Activated naive CD8-positive, alpha-beta T cell treated with anti-CD3 and anti-CD28 coated beads for 36 hours (primary cell): ENCODE measurements around the gene ANKRD28. TPM values are rescaled to one million over a fixed set of nuclear protein-coding genes. Genes with fewer than 3 reads are reported as not detected.

Experiments
- DNase-seq: peaks from one replicate; pipeline ENCODE4 v3.0.0; 2021
- H3K27ac Mint-ChIP-seq: one replicate; pipeline ENCODE4 v1.8.0; 2022; ENCODE audit warnings: mild to moderate bottlenecking, moderate library complexity, mixed read lengths
- H3K27me3 Mint-ChIP-seq: one replicate; pipeline ENCODE4 v1.8.0; 2022; ENCODE audit warnings: mild to moderate bottlenecking, mixed read lengths
- H3K36me3 Mint-ChIP-seq: one replicate; pipeline ENCODE4 v1.8.0; 2021; ENCODE audit warnings: mild to moderate bottlenecking, mixed read lengths
- H3K4me1 Mint-ChIP-seq: one replicate; pipeline ENCODE4 v1.8.0; 2021; ENCODE audit warnings: mixed read lengths
- H3K4me3 Mint-ChIP-seq: one replicate; pipeline ENCODE4 v1.8.0; 2022; ENCODE audit warnings: mild to moderate bottlenecking, moderate library complexity, mixed read lengths
- H3K9me3 Mint-ChIP-seq: one replicate; pipeline ENCODE4 v1.8.0; 2022; ENCODE audit warnings: mixed read lengths
- total RNA-seq, 2 experiments: library from RNA; stranded (reverse); gene quantifications; one replicate each; pipeline ENCODE4 v1.2.3, GENCODE V29; 2021

Gene ANKRD28
- total RNA-seq, 2 experiments from 2014 or later, result 31.2 to 33.1 TPM

- DNase-seq, result no peak
- Mint-ChIP-seq H3K27me3 (no peaks in the 10 kb centered on the region), H3K9me3 (no peaks in the 10 kb centered on the region), H3K36me3 (peaks cover 5% of the 10 kb centered on the region), H3K4me1 (peaks cover 44% of the 10 kb centered on the region), H3K27ac (peak overlapping the region; percentile 82), H3K4me3 (no peak overlapping the region)
These were observed 159.4 kb downstream of the ANKRD28 start for GRCh38 chr3:15638193-15638890.

GRCh38 chr3:15637131-15637951 is 160.4 kb downstream of the ANKRD28 start:
- peaks cover 5% of the 10 kb centered on the region for H3K36me3 Mint-ChIP-seq
- no peaks in the 10 kb centered on the region for H3K9me3 Mint-ChIP-seq
- peaks cover 47% of the 10 kb centered on the region for H3K4me1 Mint-ChIP-seq
- peak overlapping the region; percentile 82 for H3K27ac Mint-ChIP-seq
- DNase-seq, result no peak
- peak overlapping the region; percentile 15 for H3K4me3 Mint-ChIP-seq
- H3K27me3 Mint-ChIP-seq, result no peaks in the 10 kb centered on the region

- Mint-ChIP-seq H3K9me3 (no peaks in the 10 kb centered on the region), H3K27me3 (no peaks in the 10 kb centered on the region), H3K27ac (peak overlapping the region; percentile 23), H3K4me3 (no peak overlapping the region), H3K36me3 (no peaks in the 10 kb centered on the region), H3K4me1 (peaks cover 45% of the 10 kb centered on the region)
- peak; percentile 39 for DNase-seq
These were observed 161.6 kb downstream of the ANKRD28 start for GRCh38 chr3:15636028-15636709.

GRCh38 chr3:15635121-15635661 is 162.6 kb downstream of the ANKRD28 start:
- H3K4me1 Mint-ChIP-seq, result peaks cover 54% of the 10 kb centered on the region
- DNase-seq, result no peak
- no peak overlapping the region for H3K27ac Mint-ChIP-seq
- no peak overlapping the region for H3K4me3 Mint-ChIP-seq
- H3K36me3 Mint-ChIP-seq, result no peaks in the 10 kb centered on the region
- H3K9me3 Mint-ChIP-seq, result no peaks in the 10 kb centered on the region
- no peaks in the 10 kb centered on the region for H3K27me3 Mint-ChIP-seq

DNA sequence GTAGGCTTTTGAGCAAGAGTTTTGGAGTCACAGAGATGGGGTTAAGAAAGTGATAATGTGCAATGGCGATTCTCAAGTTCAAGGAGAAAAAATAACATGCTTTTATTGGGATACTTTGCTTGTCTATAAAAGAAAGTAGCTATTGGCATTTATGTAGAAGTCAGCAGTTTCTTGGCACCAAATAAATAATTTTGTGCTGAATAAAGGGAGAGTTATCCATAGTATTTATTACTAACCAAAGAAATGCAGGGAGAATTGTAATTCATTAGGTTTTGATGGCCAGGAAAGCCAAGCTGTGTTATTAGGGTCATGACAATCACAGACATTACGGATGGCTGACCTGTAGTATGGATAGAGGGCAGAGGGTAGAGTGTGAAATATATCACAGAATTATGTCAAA is 163.1 kb downstream of the ANKRD28 start:
- Mint-ChIP-seq H3K9me3 (no peaks in the 10 kb centered on the region), H3K27ac (no peak overlapping the region), H3K4me1 (peaks cover 57% of the 10 kb centered on the region), H3K36me3 (no peaks in the 10 kb centered on the region), H3K4me3 (no peak overlapping the region), H3K27me3 (no peaks in the 10 kb centered on the region)
- no peak for DNase-seq

DNA sequence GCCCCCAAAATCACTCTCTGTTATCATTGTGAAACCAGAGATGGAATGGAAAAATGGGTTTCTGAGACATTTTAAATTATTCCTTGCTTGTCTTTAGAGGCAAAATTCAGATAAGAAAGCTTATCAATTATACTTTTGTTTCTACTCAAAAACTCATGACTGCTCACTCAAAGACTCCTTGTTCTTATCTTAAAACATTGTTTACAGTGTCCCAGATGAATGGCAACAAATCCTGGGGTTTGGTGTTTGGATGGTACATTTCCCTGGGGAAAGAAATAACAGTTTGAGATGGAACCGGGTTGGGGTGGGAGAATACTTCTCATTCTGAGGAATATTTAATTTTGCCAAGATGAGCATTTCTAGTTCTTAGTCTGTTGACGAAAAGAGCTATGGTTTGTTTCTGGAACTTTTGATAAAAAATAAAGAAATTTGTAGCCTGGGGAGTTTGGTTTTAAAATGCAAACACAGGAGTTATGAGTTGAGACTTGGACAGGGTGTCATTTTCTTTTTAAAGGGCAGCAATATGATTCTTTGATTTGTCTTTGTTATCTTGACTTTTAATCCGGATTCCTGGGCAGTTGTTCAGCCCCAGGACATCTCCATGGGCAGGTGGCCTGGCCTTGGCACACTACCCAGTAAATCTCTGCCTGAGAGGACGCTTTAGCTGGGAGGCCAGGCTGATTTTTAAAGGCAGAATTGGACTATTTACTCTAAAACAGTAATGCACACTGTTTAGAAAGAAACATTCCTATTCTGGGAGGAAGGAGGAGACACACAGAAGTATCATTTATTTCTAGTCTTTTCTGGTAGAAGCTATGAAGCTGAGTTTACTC is 163.8 kb downstream of the ANKRD28 start:
- no peak for DNase-seq
- no peaks in the 10 kb centered on the region for H3K27me3 Mint-ChIP-seq
- H3K4me3 Mint-ChIP-seq, result no peak overlapping the region
- H3K4me1 Mint-ChIP-seq, result peaks cover 56% of the 10 kb centered on the region
- H3K36me3 Mint-ChIP-seq, result no peaks in the 10 kb centered on the region
- H3K27ac Mint-ChIP-seq, result no peak overlapping the region
- H3K9me3 Mint-ChIP-seq, result no peaks in the 10 kb centered on the region

DNA sequence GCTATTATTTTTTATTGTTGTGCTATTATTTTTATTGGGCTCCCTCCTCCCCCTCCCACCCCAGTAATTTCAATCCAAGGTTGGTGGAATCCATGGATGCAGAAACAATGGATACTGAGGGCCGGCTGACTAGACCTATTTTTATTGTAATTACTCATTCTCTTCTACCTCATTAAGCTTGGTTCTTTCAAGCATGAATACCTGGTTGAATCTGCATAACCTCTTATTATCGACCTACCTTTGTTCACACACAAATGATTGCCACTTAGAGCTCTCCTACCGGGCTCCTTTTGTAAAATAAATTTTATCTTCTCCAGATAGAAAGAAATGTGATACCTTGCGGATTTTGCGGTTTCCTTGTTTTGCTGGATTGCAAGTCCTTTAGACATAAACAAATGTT is 164.6 kb downstream of the ANKRD28 start:
- Mint-ChIP-seq H3K36me3 (no peaks in the 10 kb centered on the region), H3K4me3 (no peak overlapping the region), H3K4me1 (peaks cover 51% of the 10 kb centered on the region), H3K27ac (peak overlapping the region; percentile 31), H3K27me3 (no peaks in the 10 kb centered on the region), H3K9me3 (no peaks in the 10 kb centered on the region)
- DNase-seq, result no peak

GRCh38 chr3:15632212-15632580 is 165.6 kb downstream of the ANKRD28 start:
- Mint-ChIP-seq H3K36me3 (no peaks in the 10 kb centered on the region), H3K27me3 (no peaks in the 10 kb centered on the region), H3K4me1 (peaks cover 42% of the 10 kb centered on the region), H3K9me3 (no peaks in the 10 kb centered on the region), H3K27ac (no peak overlapping the region), H3K4me3 (no peak overlapping the region)
- DNase-seq, result no peak

DNA sequence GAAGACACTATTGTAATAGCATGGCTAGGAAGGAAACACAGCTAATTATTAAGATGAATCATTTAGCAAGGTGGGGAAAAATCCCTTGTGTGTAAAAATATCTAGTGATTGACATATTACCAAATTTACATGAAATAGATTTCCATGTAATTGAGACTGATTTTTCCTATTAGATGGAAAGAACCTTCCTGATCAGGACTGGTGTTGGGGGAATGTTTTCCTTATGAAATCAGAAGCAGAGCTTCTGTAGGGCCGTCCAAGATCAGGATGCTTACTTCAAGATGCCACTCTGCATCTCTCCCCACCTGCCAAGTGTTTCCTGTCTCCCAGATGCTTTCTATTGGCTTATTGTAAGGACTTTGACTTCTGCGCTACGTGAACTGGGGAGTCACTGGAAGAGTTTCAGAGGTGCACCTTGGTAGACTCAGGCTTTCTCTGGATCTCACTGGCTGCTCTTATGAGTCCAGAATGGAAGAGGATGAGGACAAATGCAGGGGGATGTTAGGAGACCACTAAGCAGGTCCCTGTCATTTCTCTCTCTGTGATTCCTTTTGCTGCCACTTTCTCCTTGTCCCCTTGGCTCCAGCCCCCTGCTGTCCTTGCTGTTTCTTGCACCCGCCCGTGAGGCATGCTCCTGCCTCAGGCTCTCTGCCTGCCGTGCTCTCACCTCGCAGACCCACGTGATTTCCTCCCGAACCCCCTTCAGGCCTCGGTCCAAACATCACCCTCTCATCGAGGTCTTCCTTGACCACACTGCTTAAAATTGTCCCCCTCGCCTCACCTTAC is 166.2 kb downstream of the ANKRD28 start:
- H3K27ac Mint-ChIP-seq, result peak overlapping the region; percentile 8
- H3K9me3 Mint-ChIP-seq, result no peaks in the 10 kb centered on the region
- H3K4me1 Mint-ChIP-seq, result peaks cover 36% of the 10 kb centered on the region

GRCh38 chr3:15630646-15631350 is 167.0 kb downstream of the ANKRD28 start:
- no peak for DNase-seq
- Mint-ChIP-seq H3K4me3 (peak overlapping the region; percentile 54), H3K27ac (peak overlapping the region; percentile 52), H3K27me3 (no peaks in the 10 kb centered on the region), H3K9me3 (no peaks in the 10 kb centered on the region), H3K36me3 (peaks cover under 1% of the 10 kb centered on the region), H3K4me1 (peaks cover 30% of the 10 kb centered on the region)

More for the DNA sequence above, 166.2 kb downstream of the ANKRD28 start:
- Mint-ChIP-seq H3K36me3 (no peaks in the 10 kb centered on the region), H3K4me3 (no peak overlapping the region), H3K27me3 (no peaks in the 10 kb centered on the region)
- no peak for DNase-seq

DNA sequence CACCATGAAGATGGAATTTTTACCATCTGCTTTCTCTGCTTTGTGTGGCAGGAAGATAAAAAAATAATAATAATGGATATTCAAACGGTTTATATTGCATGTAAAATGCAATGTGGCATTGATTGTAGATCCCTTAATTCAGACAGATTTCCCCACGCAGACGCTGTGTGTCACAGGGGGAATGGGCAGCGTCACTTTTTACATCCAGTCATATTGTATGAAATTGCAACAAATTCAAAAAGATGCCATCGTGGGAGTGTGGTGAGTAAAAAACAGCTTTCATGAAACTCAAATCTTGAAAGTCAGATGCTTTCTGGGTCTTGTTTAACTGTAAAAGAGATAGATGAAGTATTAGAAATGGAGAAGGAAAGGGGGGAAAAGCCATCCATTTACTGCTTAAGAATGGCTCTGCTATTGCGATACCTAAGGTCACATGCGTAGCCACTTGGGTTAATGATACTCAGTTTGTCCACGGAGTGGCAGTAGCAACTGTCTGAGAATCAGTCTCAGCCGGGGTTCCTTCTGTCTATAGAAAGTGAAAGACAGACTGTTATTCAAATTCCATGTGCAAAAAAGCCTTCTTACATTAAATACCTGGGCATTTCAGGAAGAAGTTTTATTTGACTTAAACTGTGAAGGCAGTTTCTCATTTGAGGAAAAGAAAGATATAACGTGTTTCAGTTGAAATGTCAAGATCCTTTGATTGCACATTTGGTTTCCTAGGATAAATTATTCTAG is 167.8 kb downstream of the ANKRD28 start:
- no peak overlapping the region for H3K27ac Mint-ChIP-seq
- DNase-seq, result peak; percentile 56
- H3K4me1 Mint-ChIP-seq, result peaks cover 29% of the 10 kb centered on the region
- no peaks in the 10 kb centered on the region for H3K9me3 Mint-ChIP-seq
- H3K27me3 Mint-ChIP-seq, result no peaks in the 10 kb centered on the region
- peak overlapping the region; percentile 54 for H3K4me3 Mint-ChIP-seq
- peaks cover 1% of the 10 kb centered on the region for H3K36me3 Mint-ChIP-seq

DNA sequence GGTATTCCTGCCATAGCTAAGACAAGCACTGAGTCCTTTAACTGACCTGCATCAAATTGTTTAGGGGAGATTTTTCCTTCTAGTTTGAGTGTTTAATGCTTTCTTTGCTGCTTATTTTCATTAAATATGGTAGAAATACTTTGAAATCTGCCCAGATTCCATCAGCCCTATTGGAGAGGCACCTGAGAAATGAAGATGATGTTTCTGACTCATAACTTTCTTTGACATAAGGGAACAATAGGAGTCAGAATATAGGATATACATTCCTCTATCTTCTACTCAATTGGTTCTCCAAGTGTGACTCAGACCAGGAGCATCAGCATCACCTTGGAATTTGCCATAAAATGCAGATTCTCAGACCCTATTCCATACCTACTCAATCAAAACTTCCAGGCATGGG is 168.8 kb downstream of the ANKRD28 start:
- H3K36me3 Mint-ChIP-seq, result peaks cover 5% of the 10 kb centered on the region
- H3K4me1 Mint-ChIP-seq, result peaks cover 31% of the 10 kb centered on the region
- no peaks in the 10 kb centered on the region for H3K27me3 Mint-ChIP-seq
- peaks cover 3% of the 10 kb centered on the region for H3K9me3 Mint-ChIP-seq
- DNase-seq, result no peak
- no peak overlapping the region for H3K27ac Mint-ChIP-seq
- H3K4me3 Mint-ChIP-seq, result no peak overlapping the region
